Colon (tissue), 2 donors: ENCODE results near the gene FRRS1L.

Source experiments
- FAIRE-seq: peaks from 2 replicates; lab custom pipeline; 2012; peaks lifted over from hg19 to GRCh38; lab: Jason Lieb, UNC
- donor health status: control.
- donor health status: control.

FRRS1L gene

GRCh38 chr9:109176386-109176785, 9.3 kb upstream of the FRRS1L start:
- no peak for FAIRE-seq

- FAIRE-seq = no peak
Measured at GRCh38 chr9:109172935-109173334, 5.9 kb upstream of the FRRS1L start.

- FAIRE-seq = no peak
Measured at GRCh38 chr9:109171926-109172325, 4.9 kb upstream of the FRRS1L start.

DNA sequence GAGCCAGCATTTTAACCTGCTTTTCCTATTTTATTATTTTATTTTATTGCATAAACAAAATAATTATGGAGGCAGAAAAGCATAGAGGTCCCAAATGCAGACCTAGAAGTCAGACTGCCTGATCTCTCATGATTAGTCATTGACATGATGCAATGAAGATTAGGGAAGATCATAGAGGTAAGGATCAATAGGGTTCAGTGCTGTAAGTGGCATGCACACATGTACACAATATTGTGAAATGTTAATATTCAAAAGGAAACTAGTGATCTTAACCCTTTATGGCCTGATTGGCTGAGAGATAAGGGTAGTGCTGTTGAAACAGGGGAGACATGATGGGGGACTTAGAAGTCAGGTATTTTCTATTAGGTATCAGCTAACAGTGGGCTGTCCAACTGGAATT, 1.1 kb upstream of the FRRS1L start:
- FAIRE-seq = no peak

DNA sequence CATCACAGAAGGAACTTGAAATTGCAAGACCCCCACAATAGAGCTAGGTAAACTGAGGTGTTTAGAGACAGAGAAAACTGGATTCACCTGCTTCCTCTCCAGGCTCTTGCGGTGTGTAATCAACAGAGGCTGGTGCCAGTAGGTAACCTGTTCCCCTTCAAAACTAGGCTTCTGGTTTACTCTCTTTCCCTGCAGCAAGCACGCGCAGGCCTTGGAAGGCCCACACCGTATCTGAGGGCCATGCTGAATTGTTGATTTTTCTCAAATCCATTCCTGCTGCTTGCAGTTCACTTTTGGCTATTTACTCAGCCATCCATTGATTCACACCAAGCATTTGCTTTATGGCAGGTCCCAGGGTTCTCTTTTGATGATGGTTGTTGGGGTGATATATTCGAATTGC, 667 bp upstream of the FRRS1L start:
- FAIRE-seq = no peak

GRCh38 chr9:109166171-109166770, 778 bp downstream of the FRRS1L start:
- no peak for FAIRE-seq

DNA sequence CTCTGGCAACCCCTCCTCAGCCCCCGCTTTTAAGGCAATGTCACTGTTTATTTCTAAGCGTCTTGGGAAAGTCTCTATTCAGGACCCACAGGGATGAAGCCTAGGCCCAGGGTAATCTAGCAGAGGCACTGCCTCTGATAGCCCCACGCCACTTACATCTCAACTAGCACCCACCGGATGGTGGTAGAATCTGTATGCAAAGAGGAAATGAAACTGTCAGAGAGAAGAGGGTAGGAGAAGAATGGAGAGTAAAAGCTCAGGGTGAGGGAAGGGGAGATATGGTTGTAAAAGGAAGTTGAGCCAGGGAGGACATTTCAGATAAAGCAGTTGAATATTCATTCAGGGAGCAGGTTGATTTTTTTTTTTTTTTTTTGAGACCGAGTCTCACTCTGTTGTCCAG, 3.0 kb downstream of the FRRS1L start:
- FAIRE-seq = no peak

GRCh38 chr9:109163194-109163593, 3.9 kb downstream of the FRRS1L start:
- FAIRE-seq = no peak

- no peak for FAIRE-seq
Measured at GRCh38 chr9:109162677-109163076, 4.4 kb downstream of the FRRS1L start.

GRCh38 chr9:109161471-109161870, 5.6 kb downstream of the FRRS1L start:
- no peak for FAIRE-seq

DNA sequence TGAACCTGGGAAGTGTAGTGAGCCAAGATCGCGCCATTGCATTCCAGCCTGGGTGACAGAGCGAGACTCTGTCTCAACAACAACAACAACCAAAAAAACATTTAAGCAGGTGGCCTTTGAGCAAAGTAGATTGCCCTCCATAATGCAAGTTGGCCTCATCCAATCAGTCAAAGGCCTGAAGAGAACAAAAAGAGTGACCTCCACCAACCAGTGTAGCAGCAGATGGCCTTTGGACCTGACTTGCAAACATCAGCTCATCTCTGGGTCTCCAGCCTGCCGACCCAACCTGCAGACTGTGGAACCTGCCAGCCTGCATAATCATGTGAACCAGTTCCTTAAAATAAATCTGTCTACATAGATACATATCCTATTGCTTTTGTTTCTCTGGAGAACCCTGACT, 7.5 kb downstream of the FRRS1L start:
- FAIRE-seq = no peak

DNA sequence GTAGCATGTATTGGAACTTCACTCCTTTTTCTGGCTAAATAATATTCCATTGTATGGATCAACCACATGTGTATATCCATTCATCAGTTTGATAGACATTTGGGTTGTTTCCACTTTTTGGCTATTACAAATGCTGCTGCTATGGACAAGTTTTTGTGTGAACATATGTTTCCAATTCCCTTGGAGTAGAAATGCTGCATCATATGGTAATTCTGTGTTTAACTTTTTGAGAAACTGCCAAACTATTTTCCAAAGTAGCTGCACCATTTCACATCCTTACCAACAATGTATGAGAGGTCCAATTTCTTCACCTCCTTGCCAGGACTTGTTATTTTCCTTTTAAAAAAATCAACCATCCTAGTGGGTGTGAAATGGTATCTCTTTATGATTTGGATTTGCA, 8.4 kb downstream of the FRRS1L start:
- no peak for FAIRE-seq

GRCh38 chr9:109156708-109157107, 10.3 kb downstream of the FRRS1L start:
- FAIRE-seq = no peak

DNA sequence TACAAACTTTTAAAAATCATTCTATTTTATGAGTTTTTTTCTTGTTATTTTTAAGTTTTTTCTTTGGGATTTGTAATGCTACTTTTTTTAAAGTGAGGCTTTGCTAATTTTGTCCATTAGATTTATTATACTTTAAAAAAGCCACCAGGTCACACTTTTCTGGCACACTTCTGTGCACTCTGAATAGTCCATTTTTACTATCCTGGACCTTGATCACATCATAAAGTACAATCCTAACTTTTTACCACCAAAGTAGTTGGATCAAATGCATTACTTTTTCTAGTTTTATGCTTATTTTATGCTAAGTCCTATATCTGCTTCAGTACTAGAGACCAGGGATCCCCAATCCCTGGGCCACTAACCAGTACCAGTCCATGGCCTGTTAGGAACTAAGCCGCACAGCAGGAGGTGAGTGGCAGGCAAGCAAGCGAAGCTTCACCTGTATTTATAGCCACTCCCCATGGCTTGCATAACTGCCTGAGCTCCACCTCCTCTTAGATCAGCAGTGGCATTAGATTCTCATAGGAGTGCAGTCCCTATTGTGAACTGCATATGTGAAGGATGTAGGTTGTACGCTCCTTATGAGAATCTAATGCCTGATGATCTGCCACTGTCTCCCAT, 16.0 kb downstream of the FRRS1L start:
- no peak for FAIRE-seq

GRCh38 chr9:109149722-109150121, 17.3 kb downstream of the FRRS1L start:
- no peak for FAIRE-seq

DNA sequence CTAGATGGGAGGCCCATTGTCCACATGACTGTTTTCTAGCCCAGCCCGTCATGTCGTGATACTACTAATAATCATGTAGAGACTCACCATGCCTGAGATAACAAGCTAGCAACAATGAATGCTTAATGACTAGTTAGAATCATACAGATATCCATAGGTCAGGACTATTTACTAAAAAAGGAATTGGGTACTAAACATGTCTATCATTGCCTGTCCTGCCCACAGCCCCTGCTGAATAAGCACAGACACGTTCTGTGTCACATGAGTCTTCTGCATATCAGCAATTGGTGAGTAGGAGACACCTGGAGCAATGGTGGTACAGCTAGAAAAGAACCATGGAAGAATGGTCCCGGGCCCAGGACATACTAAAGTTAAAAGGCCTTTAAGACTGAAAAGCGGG, 18.0 kb downstream of the FRRS1L start:
- FAIRE-seq = no peak

DNA sequence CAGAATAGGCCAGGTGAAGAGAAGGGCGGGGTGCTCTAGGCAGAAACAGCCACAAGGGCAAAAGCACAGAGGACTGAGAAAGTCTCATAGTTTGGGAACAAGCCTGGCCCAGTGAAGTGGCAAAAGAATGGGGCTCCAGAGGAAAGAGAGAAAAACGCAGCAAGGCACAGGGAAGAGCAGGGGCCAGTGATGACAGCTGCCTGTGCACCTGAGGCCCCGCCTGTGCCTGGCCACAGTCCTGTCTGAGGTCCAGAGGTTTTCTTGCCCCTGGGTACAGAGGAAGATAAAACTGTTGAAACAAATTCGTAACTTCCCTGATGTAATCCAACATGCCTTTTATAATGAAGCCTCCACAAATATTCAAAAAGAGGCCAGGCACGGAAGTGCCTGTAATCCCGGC, 22.0 kb downstream of the FRRS1L start:
- FAIRE-seq = no peak

GRCh38 chr9:109143881-109144562, 23.0 kb downstream of the FRRS1L start:
- FAIRE-seq = no peak

- FAIRE-seq = no peak
Measured at GRCh38 chr9:109141375-109141774, 25.7 kb downstream of the FRRS1L start.

GRCh38 chr9:109139851-109140250, 27.2 kb downstream of the FRRS1L start:
- no peak for FAIRE-seq

DNA sequence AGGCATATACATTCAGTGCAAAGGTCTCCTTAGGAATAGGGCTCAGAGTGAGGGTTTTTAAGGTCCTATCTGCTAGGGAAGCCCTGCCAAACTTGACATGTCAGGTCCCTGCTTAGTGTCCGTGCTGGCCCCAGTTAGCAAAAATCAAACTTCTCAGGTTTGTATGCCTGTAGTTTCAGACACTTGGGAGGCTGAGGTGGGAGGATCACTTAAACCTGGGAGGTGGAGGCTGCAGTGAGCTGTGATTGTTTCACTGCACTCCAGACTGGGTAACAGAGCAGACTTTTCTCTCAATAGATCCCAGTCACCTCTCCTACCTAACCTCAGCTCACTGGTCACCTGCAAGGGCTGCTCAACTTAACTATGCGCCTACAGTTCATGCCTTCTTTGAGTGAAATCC, 28.6 kb downstream of the FRRS1L start:
- FAIRE-seq = no peak

DNA sequence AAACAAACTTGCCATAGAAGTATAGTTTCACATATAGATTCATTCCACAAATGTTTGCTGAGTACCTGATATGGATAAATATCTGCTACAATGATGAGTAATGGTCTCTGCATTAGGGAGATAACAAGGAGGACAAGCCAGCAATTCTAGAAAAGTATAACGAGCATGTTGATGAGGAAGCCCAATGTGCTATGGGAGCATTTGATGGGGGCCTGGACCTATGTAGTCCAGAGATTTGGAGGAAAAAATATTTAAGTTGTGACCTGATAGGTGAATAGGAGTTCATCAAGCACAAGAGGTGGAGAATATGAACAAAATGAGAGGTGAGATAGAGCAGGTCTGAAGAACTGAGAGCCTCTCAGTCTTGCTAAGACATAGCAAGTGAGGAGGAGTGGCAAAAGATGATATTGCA, 32.9 kb downstream of the FRRS1L start:
- no peak for FAIRE-seq

GRCh38 chr9:109133533-109133932, 33.5 kb downstream of the FRRS1L start:
- no peak for FAIRE-seq

DNA sequence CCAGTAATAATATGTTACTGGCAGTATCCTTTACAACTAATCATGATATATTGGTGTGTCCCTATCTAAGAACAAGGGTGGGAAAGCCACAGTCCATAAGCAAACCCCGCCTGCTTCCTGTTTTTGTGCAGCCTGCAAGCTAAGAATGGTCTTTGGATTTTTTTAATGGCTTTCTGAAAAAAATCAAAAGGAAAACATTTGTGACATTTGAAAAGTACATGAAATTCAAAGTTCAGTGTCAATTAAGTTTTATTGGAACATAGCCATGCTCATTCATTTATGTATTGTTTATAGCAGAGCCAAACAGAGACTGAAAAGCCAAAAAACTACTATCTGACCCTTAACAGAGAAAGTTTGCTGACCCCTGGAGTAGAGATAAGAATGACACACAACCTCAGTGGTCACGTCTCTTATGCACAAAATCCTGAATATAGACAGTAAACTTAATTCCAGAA, 34.5 kb downstream of the FRRS1L start:
- no peak for FAIRE-seq
